Endothelial cell of umbilical vein (primary cell): ENCODE data around the gene UBR4. TPM values are rescaled to one million over a fixed set of nuclear protein-coding genes. Genes with fewer than 3 reads are reported as not detected.

Experiments used
- BruUV-seq: library from RNA; stranded (reverse); fragments of 400-500 nt; replicated peaks from 2 replicates; lab custom pipeline; 2021; lab: Mats Ljungman, UMichigan
- CTCF ChIA-PET: fragments of 300-600, 350-600 bp; sonication (Branson Sonifier 250); formaldehyde crosslinking; loops from one replicate; lab custom pipeline; 2021; ENCODE audit warnings: antibody characterized with exemption, inconsistent platforms; lab: Charles Lee
- POLR2A ChIA-PET: fragments of 300-600, 350-600 bp; sonication (Branson Sonifier 250); formaldehyde crosslinking; loops from one replicate; lab custom pipeline; 2021; ENCODE audit warnings: antibody characterized with exemption, inconsistent platforms; lab: Charles Lee
- DNase-seq: peaks from one replicate; pipeline ENCODE4 v3.0.0-alpha.2; 2011; ENCODE audit warnings: low read depth, low spot score
- FAIRE-seq: peaks from 2 replicates; lab custom pipeline; 2011; peaks lifted over from hg19 to GRCh38; lab: Jason Lieb, UNC
- H2AFZ ChIP-seq: 2 replicates; pipeline ENCODE4 v1.6.0; 2012; ENCODE audit warnings: low read depth, low read length, control low read depth, inconsistent platforms
- H3K27ac ChIP-seq: 2 replicates; pipeline ENCODE4 v1.5.1; 2011; ENCODE audit warnings: low read depth, mild to moderate bottlenecking, control low read depth, low read length, moderate library complexity; ENCODE audit not compliant: insufficient read depth
- H3K27me3 ChIP-seq, 2 experiments: 2 replicates each; pipeline versions ENCODE4 v1.6.0 to v1.6.1; 2011; ENCODE audit warnings: low read length in 2 of 2, mixed read lengths in 1 of 2; ENCODE audit not compliant: control insufficient read depth in 2 of 2, insufficient read depth in 2 of 2
- H3K36me3 ChIP-seq, 2 experiments: 2 replicates in 1 of 2; 3 replicates in 1 of 2; pipeline ENCODE4 v1.5.1; 2011; ENCODE audit warnings: low read length in 2 of 2, mild to moderate bottlenecking in 1 of 2, moderate library complexity in 1 of 2; ENCODE audit not compliant: control insufficient read depth in 2 of 2, insufficient read depth in 2 of 2; ENCODE audit errors: extremely low read depth in 1 of 2
- H3K4me1 ChIP-seq: 3 replicates; pipeline ENCODE4 v1.5.1; 2011; ENCODE audit warnings: mild to moderate bottlenecking, low read length; ENCODE audit not compliant: control insufficient read depth, insufficient read depth; ENCODE audit errors: extremely low read depth
- H3K4me2 ChIP-seq: 2 replicates; pipeline ENCODE4 v1.6.1; 2011; ENCODE audit warnings: low read length, control low read depth, mixed read lengths; ENCODE audit not compliant: insufficient read depth
- H3K4me3 ChIP-seq, 3 experiments: fragments of 200-600 bp in 1 of 3; sonication (generic), shearing (Covaris generic) in 1 of 3; replicated peaks in 1 of 3; 2 replicates each; pipeline ENCODE4 v1.5.1; 2011 to 2016; ENCODE audit warnings: control low read depth in 3 of 3, low read length in 3 of 3, mild to moderate bottlenecking in 2 of 3, inconsistent platforms in 1 of 3, low read depth in 1 of 3, moderate library complexity in 1 of 3; ENCODE audit not compliant: insufficient read depth in 1 of 3
- H3K79me2 ChIP-seq: 2 replicates; pipeline ENCODE4 v1.6.0; 2012; ENCODE audit warnings: low read length, inconsistent platforms; ENCODE audit not compliant: control insufficient read depth, insufficient read depth
- H3K9ac ChIP-seq: replicated peaks from 2 replicates; pipeline ENCODE3; 2011; ENCODE audit warnings: low read length, control low read depth; ENCODE audit not compliant: insufficient read depth; ENCODE audit errors: extremely low read depth
- H3K9me1 ChIP-seq: replicated peaks from 3 replicates; pipeline ENCODE4 v1.6.0; 2011; ENCODE audit warnings: mild to moderate bottlenecking, low read length; ENCODE audit not compliant: control insufficient read depth, insufficient read depth; ENCODE audit errors: extremely low read depth
- H3K9me3 ChIP-seq: replicated peaks from 2 replicates; pipeline ENCODE4 v1.5.1; 2012; ENCODE audit warnings: low read length, inconsistent platforms; ENCODE audit not compliant: control insufficient read depth, insufficient read depth
- H4K20me1 ChIP-seq: replicated peaks from 2 replicates; pipeline ENCODE3; 2011; ENCODE audit warnings: mild to moderate bottlenecking, low read length; ENCODE audit not compliant: control insufficient read depth, insufficient read depth; ENCODE audit errors: extremely low read depth
- EZH2 ChIP-seq: IDR thresholded peaks from 2 replicates; pipeline ENCODE4 v1.6.1; 2012; ENCODE audit warnings: borderline replicate concordance, low read depth, mild to moderate bottlenecking, moderate library complexity, low read length, inconsistent platforms; ENCODE audit not compliant: severe bottlenecking
- FOS ChIP-seq: IDR thresholded peaks from 2 replicates; pipeline ENCODE4 v1.6.1; 2011; ENCODE audit warnings: mild to moderate bottlenecking, low read length, moderate library complexity, borderline replicate concordance; ENCODE audit not compliant: insufficient read depth
- GATA2 ChIP-seq: IDR thresholded peaks from 2 replicates; pipeline ENCODE4 v1.7.0; 2011; ENCODE audit warnings: low read depth, mild to moderate bottlenecking, moderate library complexity, mixed read lengths, low read length; ENCODE audit not compliant: insufficient read length, insufficient read depth
- JUN ChIP-seq: IDR thresholded peaks from 2 replicates; pipeline ENCODE4 v1.6.1; 2011; ENCODE audit warnings: borderline replicate concordance, low read depth; ENCODE audit not compliant: insufficient read length, insufficient read depth
- MAX ChIP-seq: IDR thresholded peaks from 2 replicates; pipeline ENCODE4 v1.6.1; 2011; ENCODE audit not compliant: insufficient read depth, insufficient read length
- MYC ChIP-seq: IDR thresholded peaks from one replicate; pipeline ENCODE4 v1.6.1; 2011; ENCODE audit warnings: mild to moderate bottlenecking, low read depth, low read length
- POLR2A ChIP-seq: IDR thresholded peaks from 2 replicates; pipeline ENCODE4 v1.6.1; 2012; ENCODE audit warnings: low read depth, mild to moderate bottlenecking, control low read depth, low read length
- POLR2AphosphoS5 ChIP-seq: IDR thresholded peaks from 2 replicates; pipeline ENCODE4 v1.6.1; 2012; ENCODE audit warnings: low read depth, mild to moderate bottlenecking, control low read depth, low read length, moderate library complexity; ENCODE audit not compliant: insufficient read depth
- dilution Hi-C: fragments of 300-500 bp; cut with MboI; formaldehyde crosslinking; loops from one replicate; pipeline ENCODE4 v1.15.0; 2019; ENCODE audit warnings: low sequenced_read_pairs; ENCODE audit not compliant: extremely low pct_ligation_motif_present
- intact Hi-C: fragments of 100-400 bp; cut with micrococcal nuclease; formaldehyde crosslinking; loops from one replicate; pipeline ENCODE4 v1.10.0; 2022
- polyA plus RNA-seq, 4 experiments: library from polyadenylated mRNA; depleted of rRNA in 3 of 4; stranded (reverse) in 3 of 4; unstranded in 1 of 4; fragments of >200 nt; gene quantifications; 2 replicates each; pipeline versions ENCODE4 v1.2.1 to v1.2.3, GENCODE V29; 2011 to 2012; ENCODE audit warnings: missing spikeins in 1 of 4
- total RNA-seq: library from RNA; stranded (reverse); gene quantifications from 2 replicates; pipeline ENCODE4 v1.2.3, GENCODE V29; 2021
- TF ChIP-seq, protein P1 (sequence below), 2 donors: IDR thresholded peaks; 1 replicate in 1 of 2; 2 replicates in 1 of 2; pipeline ENCODE4 v1.5.1; 2011; ENCODE audit warnings: low read length in 2 of 2, mild to moderate bottlenecking in 2 of 2, moderate library complexity in 2 of 2, control low read depth in 1 of 2, inconsistent platforms in 1 of 2, low read depth in 1 of 2; ENCODE audit not compliant: insufficient read depth in 1 of 2; ENCODE audit errors: extremely low read depth in 1 of 2

Gene UBR4
- total and polyA plus RNA-seq, 2 donors (not counting 3 experiments of a cell fraction or from before 2014, with no cell fraction given), result 125 to 150 TPM

DNA sequence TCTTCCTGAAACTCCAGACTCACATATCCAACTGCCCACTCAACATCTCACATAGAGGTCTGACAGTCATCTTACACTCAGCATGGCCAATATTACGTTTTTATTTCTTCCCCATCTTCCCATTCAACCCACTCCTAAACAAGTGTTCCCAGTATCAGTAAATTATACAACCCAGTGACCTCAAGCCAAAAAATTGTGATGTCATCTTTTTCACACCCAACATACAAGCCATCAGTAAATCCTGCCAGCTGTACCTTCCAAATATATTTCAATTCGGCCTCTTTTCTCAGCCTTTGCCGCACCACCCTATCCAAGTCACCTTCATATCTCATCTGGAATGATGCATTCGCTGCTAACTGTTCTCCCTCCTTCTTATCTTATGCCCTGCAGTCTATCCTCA lies 19.6 kb downstream of the UBR4 start:
- intact Hi-C loops (no loop called here), dilution Hi-C loops (no loop called here)
- Histone ChIP-seq H3K4me3 (no peak overlapping the region), H3K27me3 (no peaks in the 10 kb centered on the region), H3K9me3 (no peaks in the 10 kb centered on the region), H3K36me3 (peaks cover 19 to 35% of the 10 kb centered on the region in 2 experiments), H3K4me1 (peaks cover 6% of the 10 kb centered on the region), H3K79me2 (peaks cover 10% of the 10 kb centered on the region), H3K4me2 (no peak overlapping the region), H3K27ac (no peak overlapping the region), H3K9ac (no peak overlapping the region), H2AFZ (no peak overlapping the region), H3K9me1 (no peaks in the 10 kb centered on the region), H4K20me1 (no peaks in the 10 kb centered on the region)
- no peak for TF ChIP-seq EZH2
- no peak for TF ChIP-seq POLR2AphosphoS5
- TF ChIP-seq POLR2A, result no peak
- TF ChIP-seq, protein P1, sequence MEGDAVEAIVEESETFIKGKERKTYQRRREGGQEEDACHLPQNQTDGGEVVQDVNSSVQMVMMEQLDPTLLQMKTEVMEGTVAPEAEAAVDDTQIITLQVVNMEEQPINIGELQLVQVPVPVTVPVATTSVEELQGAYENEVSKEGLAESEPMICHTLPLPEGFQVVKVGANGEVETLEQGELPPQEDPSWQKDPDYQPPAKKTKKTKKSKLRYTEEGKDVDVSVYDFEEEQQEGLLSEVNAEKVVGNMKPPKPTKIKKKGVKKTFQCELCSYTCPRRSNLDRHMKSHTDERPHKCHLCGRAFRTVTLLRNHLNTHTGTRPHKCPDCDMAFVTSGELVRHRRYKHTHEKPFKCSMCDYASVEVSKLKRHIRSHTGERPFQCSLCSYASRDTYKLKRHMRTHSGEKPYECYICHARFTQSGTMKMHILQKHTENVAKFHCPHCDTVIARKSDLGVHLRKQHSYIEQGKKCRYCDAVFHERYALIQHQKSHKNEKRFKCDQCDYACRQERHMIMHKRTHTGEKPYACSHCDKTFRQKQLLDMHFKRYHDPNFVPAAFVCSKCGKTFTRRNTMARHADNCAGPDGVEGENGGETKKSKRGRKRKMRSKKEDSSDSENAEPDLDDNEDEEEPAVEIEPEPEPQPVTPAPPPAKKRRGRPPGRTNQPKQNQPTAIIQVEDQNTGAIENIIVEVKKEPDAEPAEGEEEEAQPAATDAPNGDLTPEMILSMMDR (IDR thresholded peaks at IDR 0.05; ENCODE audit: extremely low read depth in 1 of 2, insufficient read depth in 1 of 2, low read depth in 1 of 2, low read length in 2 of 2), result no peak
- TF ChIP-seq GATA2, result no peak
- no peak for TF ChIP-seq MYC
- no peak for TF ChIP-seq JUN
- no peak for TF ChIP-seq FOS
- no peak for TF ChIP-seq MAX
- no peak for FAIRE-seq
- ChIA-PET POLR2A (no interaction called here), CTCF (no interaction called here)
- BruUV-seq, result no TSS peak
- DNase-seq, result no peak
